Stimulated activated CD8-positive, alpha-beta memory T cell treated with anti-CD3 and anti-CD28 coated beads, Interleukin-4, amount 100 ng/mL, for 24 hours (primary cell): ENCODE results near the gene PAX7.

Source experiments
- DNase-seq: peaks from one replicate; pipeline ENCODE4 v3.0.0-alpha.2; 2020; ENCODE audit warnings: low read depth

Gene PAX7

GRCh38 chr1:18795002-18795689 lies 164.5 kb downstream of the PAX7 start:
- no peak for DNase-seq

- DNase-seq = no peak
These were observed 166.3 kb downstream of the PAX7 start for GRCh38 chr1:18796950-18797349.
